Dermis microvascular lymphatic vessel endothelial cell (primary cell): ENCODE data around the gene HP1BP3. TPM values are rescaled to one million over a fixed set of nuclear protein-coding genes. Genes with fewer than 3 reads are reported as not detected.
"Not testable (repeated sequence)": the region's sequence is repeated elsewhere in the genome, so short reads cannot be mapped to it uniquely, and the experiment has no call there.

Experiments
- DNase-seq, 2 donors: peaks; one replicate each; pipeline versions ENCODE4 v3.0.0 to v3.0.0-alpha.2; 2010; ENCODE audit warnings: low read depth in 2 of 2
- total RNA-seq: library from RNA; depleted of rRNA; stranded (reverse); fragments of >200 nt; gene quantifications from 2 replicates; pipeline ENCODE4 v1.2.1, GENCODE V29; 2014

HP1BP3 gene
- total RNA-seq, 1 donor from 2014 or later: 150 TPM

DNA sequence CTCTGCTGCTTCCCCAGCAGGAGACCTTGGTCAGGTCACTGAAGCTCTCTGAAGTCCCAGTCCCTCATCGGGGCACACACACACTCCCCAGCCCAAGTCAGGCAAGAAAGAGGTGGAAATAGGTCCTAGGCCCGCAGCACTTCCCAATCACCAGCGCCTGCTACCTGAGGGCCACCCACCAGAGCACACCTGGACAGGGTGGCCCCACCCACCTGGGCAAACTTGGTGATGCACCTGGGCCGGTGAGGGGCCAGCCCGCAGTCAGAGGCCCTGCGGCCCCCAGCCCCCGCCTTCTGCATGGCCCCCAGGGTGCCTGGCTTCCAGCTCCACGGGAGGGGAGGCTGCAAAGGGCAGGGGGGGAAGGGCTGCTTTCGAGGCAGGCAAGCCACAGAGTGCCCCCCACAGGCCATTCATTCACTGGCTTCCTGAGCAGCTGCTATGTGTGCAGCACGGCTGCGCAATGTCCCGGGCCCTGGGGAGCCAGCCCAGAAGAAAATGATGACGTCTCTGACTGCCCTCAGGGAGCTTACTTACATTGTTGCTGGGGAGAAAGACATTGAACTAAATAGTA lies 59.3 kb downstream of the HP1BP3 start:
- DNase-seq: peak in 1 of 2 donors; percentile 22

- no peak for DNase-seq
Observed at GRCh38 chr1:20726932-20727745, 60.0 kb downstream of the HP1BP3 start.

DNA sequence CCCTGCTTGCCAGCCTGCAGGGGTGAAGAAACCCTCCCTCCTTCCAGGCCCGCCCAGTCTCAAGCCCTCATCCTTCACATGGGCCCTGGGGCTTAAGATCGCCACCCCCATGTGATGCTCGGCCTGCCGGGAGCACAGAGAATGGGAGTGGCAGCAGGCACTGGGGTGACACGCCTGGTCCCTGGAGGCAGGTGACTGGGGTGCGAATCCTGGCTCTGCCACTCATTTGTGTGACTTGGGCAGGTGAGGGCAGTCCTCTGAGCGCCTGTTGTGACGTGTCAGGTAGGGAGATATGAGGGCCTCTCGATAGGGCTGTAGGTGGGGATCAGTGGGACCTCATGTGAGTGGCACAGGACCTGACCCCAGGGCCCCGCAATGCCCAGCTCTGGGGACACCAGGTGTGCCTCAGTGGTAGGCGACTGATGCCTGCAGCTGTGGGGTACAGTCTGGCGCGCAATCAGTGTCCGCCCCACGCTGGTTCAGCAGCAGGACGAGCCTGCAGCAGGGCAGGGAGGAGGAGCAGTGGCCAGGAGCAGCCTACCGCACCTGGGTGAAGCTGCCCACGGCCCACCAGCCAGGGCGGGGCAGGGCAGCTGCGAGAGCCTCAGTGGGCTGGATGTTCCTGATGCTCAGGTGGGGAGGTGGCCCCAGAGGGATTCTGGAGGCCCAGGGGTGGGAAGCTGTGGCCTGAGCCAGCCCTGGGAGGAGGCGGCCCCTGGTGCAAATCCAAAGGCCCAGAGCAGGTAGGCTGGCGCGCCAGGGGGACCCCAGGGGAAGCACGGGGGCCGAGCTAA lies 60.8 kb downstream of the HP1BP3 start:
- no peak for DNase-seq

GRCh38 chr1:20725189-20726117 lies 61.7 kb downstream of the HP1BP3 start:
- peak in 1 of 2 donors; percentile 18 for DNase-seq

- no peak for DNase-seq
Observed at GRCh38 chr1:20724364-20725188, 62.5 kb downstream of the HP1BP3 start.

DNA sequence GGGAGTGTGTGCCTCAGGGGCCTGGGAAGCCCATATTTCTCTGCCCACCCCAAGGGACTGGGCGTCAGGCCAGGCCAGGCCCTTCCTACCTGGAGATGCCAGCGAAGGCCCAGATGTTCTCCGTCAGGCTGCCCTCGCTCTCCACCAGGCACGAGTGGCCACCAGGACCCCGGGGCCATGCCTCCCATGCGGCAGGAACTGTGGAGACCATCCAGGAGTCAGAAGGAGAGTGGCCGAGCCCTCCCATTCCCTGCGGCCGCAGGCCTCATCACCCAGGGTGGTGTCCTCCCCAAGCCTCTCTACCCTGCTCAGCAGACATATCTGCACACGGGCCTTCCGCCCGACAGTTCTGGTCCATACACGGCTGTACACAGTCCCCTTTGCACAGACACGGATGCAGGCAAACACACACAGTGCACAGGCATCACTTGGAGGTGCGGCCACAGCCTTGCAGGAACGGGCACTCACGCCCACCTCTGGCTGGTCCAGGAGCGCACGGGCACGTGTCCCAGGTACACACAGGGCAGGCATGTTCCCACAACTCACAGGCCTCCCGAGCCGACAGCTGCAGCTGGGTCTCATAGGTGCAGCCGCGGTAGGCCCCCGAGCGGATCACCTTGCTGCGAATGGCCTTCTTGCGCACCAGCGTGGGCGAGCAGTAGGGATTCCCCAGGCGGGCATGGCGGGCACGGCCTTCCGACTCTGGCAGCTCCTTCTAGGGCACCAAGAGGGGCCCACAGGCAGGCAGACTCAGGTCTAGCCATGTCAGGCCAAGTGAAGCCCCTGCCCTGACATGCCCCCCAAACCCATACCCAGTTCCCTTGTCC lies 63.4 kb downstream of the HP1BP3 start:
- no peak for DNase-seq

- no peak for DNase-seq
Observed at GRCh38 chr1:20723159-20723536, 64.0 kb downstream of the HP1BP3 start.

DNA sequence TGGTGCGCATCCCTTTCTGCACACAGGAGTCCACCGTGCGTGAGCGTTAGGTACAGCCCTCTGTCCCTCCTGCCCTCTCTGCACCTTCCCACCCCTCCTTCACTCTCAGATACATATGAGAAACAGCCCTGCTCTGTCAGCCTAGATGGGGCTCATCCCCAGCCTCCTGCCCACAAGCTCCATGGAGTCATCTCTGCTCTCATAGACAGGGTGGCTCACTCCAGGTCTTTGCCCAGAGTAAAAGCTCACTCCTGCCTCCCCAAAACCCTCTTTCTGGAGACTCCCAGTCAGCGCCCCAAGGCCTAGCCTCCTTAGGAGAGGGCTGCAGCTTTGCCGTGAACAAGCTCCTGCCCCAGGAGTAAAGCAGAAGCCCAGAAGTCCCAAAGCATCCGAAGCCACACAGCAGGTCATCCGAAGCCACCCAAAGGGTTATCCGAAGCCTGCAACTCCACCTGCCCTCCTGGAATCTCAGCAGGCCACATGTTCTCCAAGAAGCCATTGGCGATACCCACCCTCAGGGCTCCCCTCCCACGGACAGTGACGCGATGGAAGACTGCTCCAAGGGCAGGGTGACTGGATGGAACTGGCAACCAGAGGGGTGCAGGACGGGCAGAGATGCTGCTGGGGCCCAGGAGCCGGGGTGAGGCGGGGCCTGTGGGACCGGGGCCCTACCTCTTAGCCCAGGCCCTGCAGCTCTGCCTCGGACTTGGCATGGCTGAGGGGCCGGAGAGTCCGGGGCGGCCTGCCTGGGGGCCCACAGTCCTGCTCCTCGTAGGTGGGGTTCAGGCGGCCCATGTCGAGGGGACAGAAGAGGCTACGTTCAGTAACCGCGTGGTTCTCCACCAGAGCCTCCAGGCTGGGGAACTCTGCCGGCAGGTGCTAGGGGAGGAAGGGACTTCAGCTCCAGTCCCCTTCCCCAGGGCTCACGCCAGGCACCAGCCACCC lies 65.7 kb downstream of the HP1BP3 start:
- DNase-seq: no peak

GRCh38 chr1:20720631-20721091 lies 66.4 kb downstream of the HP1BP3 start:
- no peak for DNase-seq

GRCh38 chr1:20719871-20720620 lies 67.1 kb downstream of the HP1BP3 start:
- DNase-seq: no peak

GRCh38 chr1:20719261-20719660 lies 67.8 kb downstream of the HP1BP3 start:
- DNase-seq: no peak

GRCh38 chr1:20718343-20718882 lies 68.7 kb downstream of the HP1BP3 start:
- not testable (repeated sequence) for DNase-seq

GRCh38 chr1:20717452-20718342 lies 69.4 kb downstream of the HP1BP3 start, which contains the start of gene KIF17:
Gene KIF17 (minus strand): TSS chr1:20718007. CDS start chr1:20717706, 301 bp downstream.
- DNase-seq: peak in 1 of 2 donors; percentile 75

DNA sequence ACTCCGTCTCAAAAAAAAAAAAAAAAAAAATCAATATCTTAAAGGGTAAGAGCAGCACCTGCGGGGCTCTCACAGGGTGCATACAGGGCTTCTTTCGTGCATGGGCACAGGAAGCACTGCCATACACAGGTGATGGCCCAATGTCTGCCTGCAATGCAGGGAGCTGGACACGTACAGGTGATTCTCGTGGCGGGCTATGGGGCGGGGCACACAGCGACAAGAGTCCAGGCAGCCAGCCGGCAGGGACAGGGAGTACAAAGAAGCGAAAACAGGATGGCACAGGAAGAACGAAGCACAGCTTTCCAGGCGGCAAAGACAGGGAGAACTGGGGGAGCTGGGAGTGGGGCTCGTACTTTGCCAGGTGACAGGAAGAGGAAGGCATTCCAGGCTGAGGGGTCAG lies 70.9 kb downstream of the HP1BP3 start:
- DNase-seq: no peak

- DNase-seq: no peak
Observed at GRCh38 chr1:20715406-20715805, 71.7 kb downstream of the HP1BP3 start.

GRCh38 chr1:20713440-20713839 lies 73.7 kb downstream of the HP1BP3 start:
- no peak for DNase-seq
